Esophagus mucosa (tissue), 1 donor: ENCODE measurements around the gene MLF2. TPM values are rescaled to one million over a fixed set of nuclear protein-coding genes. Genes with fewer than 3 reads are reported as not detected.

Experiments used
- ATAC-seq: fragments of 200-7000 bp; cut with Tn5 transposase; one replicate; pipeline ENCODE4 v1.9.1; 2020
- total RNA-seq: library from RNA; stranded (reverse); gene quantifications from one replicate; pipeline ENCODE4 v1.2.4, GENCODE V29; 2023
- donor health status: DM: yes; HTN: yes; CAD: no.

MLF2 gene, protein sequence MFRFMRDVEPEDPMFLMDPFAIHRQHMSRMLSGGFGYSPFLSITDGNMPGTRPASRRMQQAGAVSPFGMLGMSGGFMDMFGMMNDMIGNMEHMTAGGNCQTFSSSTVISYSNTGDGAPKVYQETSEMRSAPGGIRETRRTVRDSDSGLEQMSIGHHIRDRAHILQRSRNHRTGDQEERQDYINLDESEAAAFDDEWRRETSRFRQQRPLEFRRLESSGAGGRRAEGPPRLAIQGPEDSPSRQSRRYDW
- 122 TPM for total RNA-seq

- ATAC-seq, result peak; percentile 97
Observed at GRCh38 chr12:6752921-6753771, at the start of gene MLF2. MLF2 (minus strand) TSS chr12:6753141; CDS start chr12:6752334, 807 bp downstream.

GRCh38 chr12:6799147-6799546 lies 46.2 kb upstream of the MLF2 start:
- no peak for ATAC-seq

GRCh38 chr12:6796576-6796975 lies 43.6 kb upstream of the MLF2 start:
- ATAC-seq, result no peak

DNA sequence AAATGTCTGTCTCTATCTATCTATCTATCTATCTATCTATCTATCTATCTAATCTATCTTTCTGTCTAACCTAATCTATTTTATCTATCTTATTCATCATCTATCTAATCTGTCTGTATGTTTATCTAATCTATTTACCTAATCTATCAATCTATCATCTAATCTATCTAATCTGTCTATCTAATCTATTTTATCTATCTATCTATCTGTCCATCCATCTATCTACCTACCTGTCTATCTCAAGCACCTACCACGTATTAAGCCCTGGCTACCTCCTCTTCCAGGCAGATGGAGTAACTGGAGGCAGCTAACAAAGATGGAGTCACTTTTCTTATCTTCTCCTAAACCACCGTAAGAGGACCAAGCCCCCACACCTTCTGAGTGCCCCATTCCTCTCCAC lies 42.1 kb upstream of the MLF2 start:
- no peak for ATAC-seq

GRCh38 chr12:6792522-6793201 lies 39.7 kb upstream of the MLF2 start:
- ATAC-seq, result peak; percentile 30

- no peak for ATAC-seq
Observed at GRCh38 chr12:6791931-6792520, 39.1 kb upstream of the MLF2 start.

DNA sequence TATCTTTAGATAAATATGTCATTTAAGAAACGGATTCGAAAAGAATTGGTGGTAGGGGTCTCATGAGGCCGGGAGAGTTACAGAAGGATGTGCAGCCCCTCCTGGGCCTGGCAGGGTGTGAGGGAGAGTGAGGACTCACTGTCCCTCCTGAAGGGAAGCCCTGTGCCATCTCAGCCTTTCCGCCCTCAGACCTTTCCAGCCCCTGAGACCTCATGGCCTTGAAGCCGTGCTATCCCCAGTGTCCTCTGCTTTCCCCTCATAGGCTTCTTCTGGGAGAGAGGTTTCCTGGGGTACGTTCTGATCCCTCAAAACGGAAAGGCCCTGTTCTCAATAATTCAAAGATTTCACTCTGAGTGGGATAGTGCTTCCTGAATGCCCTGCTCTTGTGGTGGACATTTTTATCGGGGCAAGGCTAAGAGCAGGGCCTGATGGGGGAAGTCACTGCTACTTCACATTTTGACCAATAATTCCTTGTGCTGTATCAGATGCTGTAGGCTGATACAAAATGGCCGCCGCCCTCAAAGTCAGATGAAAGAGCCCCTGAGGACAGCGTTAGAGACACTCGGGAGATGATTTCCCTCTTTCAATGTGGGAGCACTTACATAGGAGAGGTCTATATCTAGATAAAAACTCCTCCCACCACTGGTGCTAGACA lies 37.7 kb upstream of the MLF2 start:
- no peak for ATAC-seq

- peak; percentile 44 for ATAC-seq
Observed at GRCh38 chr12:6788972-6789924, 36.3 kb upstream of the MLF2 start, which contains the start of gene CD4. CD4 (plus strand) TSS chr12:6789528; CDS start chr12:6800139, 10,611 bp downstream.

DNA sequence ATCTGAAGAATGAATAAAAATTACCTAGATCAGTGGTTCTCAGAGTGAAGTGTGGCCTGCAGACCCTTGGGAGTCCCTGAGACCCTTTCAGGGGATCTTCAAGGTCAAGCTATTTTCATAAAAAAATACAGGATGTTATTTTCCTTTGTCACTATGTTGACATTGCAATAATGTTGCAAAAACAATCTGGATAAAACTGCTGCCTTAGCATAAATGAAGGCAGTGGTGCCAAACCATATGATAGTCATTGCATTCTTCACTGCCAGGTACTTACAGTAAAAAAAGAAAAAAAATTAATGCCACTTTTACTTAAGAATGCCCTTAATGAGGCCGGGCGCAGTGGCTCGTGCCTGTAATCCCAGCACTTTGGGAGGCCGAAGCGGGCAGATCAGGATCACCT lies 34.4 kb upstream of the MLF2 start:
- ATAC-seq, result no peak

DNA sequence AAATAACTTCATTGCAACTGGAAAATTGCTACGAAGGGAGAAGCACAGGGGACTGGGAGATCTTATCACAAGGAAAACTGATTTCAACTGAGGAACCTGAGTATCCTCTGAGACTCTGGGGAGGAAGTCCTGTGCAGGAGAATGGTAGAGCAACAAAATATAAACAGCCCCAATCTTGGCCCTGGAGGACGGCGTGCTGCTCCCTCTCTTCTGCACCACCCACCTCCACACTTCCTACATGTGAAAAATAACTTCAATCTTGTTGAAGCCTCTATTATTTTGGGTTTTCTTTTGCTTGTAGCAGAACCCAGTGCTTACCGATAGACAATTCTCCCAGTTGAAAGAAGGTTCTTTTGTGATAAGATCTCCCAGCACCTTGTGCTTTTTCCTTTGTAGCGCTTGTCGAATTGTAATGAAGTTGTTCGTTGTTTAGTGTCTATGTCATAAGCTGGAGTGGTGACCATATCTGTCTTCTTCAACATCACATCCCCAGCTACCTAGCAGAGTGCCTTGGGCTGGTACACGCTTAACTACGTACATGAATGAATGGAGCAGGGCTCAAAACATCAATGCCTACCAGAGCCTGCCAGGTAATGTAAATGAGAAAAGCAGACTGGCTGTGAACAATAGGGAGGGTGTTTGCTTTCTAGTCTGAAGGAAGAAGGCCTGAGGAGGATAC lies 33.6 kb upstream of the MLF2 start:
- ATAC-seq, result no peak

GRCh38 chr12:6784761-6785160 lies 31.8 kb upstream of the MLF2 start:
- ATAC-seq, result no peak

DNA sequence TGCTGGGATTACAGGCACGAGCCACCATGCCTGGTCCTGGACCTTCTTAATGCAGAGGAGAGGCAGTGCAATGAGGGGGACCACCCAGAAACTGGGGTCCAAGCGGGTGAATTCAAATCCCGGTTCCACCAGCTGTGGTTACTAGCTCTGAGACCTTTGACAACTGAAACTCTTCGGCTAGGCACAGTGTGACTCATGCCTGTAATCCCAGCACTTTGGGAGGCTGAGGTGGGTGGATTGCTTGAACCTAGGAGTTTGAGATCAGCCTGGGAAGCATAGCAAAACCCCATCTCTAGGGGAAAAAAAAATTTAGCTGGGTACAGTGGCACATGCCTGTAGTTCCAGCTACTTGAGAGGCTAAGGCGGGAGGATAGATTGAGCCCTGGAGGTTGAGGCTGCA lies 31.4 kb upstream of the MLF2 start:
- ATAC-seq, result no peak

DNA sequence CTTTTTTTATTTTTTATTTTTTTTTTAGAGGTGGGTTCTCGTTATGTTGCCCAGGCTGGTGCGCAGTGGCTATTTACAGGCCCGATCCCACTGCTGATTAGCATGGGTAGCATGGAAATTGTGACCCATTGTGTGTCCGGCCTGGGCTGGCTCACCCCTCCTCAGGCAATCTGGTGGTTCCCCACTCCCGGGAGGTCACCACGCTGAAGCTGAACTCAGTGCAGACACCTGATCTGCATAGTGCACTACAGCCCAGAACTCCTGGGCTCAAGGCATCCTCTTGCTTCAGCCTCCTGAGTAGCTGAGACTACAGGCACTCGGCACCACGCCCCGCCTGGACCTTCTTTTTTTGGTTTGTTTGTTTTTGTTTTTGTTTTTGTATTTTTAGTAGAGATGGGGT lies 30.9 kb upstream of the MLF2 start:
- no peak for ATAC-seq

GRCh38 chr12:6782850-6783566 lies 30.1 kb upstream of the MLF2 start:
- ATAC-seq, result no peak

DNA sequence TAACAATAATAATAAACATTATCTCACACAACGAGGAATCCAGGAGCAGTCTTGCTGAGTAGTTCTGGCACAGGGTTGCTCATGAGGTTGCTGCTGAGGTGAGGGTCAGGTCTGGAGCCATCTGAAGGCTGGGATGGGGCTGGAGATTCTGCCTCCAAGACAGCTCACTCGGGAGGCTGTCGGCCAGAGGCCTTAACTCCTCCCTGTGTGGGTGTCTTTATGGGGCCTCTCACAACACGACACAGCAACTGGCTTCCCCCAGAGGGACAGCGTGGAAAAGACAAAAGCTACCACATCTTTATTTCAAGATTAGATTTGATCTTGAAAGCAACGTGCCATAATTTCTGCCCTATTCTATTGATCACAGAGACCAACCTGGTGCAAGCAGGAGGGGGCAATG lies 29.2 kb upstream of the MLF2 start:
- no peak for ATAC-seq

GRCh38 chr12:6780573-6780972 lies 27.6 kb upstream of the MLF2 start:
- ATAC-seq, result no peak

DNA sequence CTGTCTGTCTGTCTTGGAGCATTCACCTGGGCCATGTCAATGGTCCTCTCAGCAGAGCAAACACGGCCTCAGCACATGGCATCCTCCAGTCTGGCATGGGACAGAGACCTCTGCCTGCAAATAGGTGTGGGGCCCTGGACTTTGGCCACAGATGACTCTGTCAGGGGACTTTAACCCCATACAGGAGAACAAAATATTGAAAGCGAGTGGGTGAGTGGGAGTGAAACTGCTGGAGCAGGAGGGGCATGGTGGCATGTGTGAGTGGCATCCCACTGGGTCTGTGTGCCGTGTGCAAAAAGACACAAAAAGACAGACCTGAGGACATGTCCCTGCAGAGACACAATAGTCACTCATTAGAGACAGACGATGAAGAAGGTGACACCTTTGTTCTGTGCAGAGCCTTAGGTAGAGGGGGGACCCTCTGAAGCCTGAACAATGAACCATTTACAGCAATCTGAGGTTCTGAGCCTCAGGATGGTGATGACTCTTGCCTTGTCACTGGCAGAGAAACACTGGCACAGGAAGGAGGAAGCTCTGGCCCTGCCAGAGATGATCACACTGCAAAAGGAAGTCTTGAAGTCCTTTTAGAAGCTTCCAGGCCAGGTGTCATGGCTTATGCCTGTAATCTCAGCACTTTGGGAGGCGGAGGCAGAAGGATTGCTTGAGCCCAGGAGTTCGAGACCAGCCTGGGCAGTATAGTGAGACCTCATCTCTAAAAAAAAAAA lies 26.9 kb upstream of the MLF2 start:
- ATAC-seq, result peak; percentile 10

DNA sequence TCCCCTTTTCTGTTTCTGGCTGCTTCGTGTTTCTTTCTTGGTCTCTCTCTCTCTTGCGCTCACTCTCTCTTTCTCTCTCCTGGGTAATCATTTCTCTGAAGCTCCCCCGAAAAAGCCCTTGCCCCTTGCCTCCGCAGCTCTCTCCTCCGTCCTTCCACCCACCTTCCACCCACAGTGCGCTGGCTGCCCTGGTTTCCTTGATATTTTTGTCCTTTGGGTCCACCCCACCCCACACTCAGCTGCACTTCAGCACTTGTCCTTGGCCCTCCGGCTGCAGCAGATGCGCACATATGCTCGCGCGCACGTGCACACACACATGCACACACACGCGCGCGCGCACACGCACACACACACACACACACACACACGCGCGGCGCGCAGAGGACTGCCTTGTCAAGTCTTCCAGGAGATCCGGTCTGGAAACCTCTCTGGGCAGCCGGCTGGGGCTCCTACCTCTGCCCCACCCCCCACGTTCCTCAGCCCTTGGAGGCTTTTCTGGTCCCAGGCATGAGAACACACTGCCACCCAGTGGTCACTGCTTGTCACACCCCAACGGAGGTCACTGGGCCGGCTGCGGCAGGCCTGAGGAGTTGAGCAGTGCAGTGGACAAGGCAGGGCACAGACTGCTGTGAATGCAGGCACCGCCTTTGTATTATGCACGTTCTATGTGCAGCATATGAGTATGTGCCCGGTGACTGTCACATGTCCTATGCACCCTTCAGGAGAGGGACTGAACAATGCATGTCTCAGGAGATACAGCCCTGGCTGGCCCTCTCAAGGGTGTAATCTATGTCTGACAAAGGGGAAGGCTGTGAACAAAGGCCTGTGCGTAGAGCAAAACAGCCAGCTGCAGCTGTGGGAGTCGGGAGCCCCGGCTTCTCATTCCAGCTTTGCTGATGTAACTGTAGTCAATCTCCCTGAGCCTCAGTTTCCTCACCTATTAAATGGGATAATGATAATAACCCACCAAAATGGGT lies 25.9 kb upstream of the MLF2 start:
- ATAC-seq, result peak; percentile 95
